ENCODE data around the gene TPSB2.
"Not testable (repeated sequence)": the region's sequence is repeated elsewhere in the genome, so short reads cannot be mapped to it uniquely, and the experiment has no call there.

DNA sequence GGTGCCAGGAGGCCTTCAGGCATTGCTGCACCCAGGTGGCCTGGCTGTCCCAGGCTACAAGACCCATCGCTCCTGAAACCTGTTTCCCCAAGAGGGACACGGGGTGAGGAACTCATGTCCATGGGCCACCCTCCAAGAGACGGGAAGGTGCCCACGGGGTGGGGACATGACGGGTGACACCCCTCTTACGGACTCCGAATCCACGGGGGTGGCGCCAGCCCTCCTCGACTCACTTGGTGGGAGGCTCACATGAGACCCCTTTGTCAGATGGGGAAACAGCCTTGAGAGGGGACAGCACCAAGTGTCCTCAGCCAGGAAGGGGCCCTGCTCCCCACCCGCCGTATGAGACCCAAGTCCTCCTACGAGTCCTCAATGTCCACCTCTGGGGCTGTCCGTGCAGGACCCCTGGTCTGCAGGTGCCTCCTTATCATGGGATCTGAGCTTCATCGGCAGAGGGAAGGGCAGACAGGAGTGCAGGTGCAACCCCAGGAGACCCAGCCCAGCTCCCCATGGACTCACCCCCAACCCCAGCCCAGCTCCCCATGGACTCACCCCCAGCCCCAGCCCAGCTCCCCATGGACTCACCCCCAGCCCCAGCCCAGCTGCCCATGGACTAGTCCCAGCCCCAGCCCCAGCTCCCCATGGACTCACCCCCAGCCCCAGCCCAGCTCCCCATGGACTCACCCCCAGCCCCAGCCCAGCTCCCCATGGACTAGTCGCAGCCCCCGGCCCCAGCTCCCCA, 658 bp upstream of the TPSB2 start:
- not testable (repeated sequence) for TF ChIP-seq CTCF (conservative IDR thresholded peaks at IDR 0.05; ENCODE audit: low read depth, low read length); EZH2phosphoT487 (IDR thresholded peaks at IDR 0.05; ENCODE audit: borderline replicate concordance, low read length)
